GM18907 (cell line): ENCODE measurements around the gene CAMKK2.
"Not testable (repeated sequence)": the region's sequence is repeated elsewhere in the genome, so short reads cannot be mapped to it uniquely, and the experiment has no call there.

Source experiments
- ATAC-seq: cut with Tn5 transposase; IDR thresholded peaks from one replicate; pipeline ENCODE4 v1.9.1; 2021; ENCODE audit warnings: mild to moderate bottlenecking, moderate library complexity; ENCODE audit not compliant: unreplicated experiment

Gene CAMKK2

DNA sequence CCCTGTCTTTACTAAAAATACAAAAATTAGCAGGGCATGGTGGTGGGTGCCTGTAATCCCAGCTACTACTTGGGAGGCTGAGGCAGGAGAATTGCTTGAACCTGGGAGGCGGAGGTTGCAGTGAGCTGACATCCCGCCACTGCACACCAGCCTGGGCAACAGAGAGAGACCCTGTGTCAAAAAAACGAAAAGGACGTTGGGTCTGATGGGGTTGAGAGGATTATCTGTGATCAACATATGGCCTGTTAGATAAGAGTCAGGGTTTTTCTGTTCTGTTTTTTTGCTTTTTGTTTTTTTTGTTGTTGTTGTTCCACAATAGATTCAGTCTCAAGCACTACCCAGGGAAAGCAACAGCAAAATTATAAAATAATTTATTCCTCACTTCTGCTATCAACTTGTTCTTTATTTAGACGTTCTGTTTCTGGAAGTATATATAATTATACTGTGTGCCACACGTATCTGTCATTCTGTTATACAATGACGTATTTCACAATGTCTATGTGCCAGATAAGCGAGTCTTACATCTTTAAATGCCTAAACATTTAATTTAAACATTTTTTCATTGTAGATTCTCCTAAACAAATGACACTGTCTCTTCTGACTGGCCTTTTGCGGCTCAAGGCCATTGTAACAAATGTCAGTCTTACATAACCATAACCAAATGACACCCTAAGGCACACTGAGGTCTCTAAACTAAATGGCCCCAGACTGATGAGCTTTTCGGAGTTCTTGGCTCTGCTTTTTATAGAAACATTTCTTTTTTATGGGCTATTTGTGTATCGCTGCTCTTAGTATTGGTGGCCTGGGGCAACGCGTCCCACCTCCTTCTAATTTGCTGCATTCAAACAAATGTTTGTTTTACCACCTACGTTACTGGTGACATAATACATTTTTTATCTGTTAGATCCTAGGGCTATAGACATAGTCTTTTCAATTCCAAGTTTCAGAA lies 93.8 kb downstream of the CAMKK2 start:
- ATAC-seq = no peak

DNA sequence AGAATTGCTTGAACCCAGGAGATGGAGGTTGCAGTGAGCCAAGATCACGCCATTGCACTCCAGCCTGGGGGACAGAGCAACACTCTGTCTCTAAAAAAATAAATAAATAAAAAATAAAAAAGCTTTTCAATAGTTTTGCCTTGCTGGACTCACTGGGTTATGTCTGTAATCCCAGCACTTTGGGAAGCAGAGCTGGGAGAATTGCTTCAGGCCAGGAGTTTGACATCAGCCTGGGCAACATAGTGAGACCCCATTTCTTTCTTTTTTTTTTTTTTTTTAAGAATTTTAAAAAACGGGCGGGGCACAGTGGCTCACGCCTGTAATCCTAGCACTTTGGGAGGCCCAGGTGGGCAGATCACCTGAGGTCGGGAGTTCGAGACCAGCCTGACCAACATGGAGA lies 95.4 kb downstream of the CAMKK2 start:
- not testable (repeated sequence) for ATAC-seq

- no peak for ATAC-seq
Measured at GRCh38 chr12:121198949-121199348, 97.6 kb downstream of the CAMKK2 start.

- no peak for ATAC-seq
Measured at GRCh38 chr12:121196902-121197301, 99.6 kb downstream of the CAMKK2 start.

DNA sequence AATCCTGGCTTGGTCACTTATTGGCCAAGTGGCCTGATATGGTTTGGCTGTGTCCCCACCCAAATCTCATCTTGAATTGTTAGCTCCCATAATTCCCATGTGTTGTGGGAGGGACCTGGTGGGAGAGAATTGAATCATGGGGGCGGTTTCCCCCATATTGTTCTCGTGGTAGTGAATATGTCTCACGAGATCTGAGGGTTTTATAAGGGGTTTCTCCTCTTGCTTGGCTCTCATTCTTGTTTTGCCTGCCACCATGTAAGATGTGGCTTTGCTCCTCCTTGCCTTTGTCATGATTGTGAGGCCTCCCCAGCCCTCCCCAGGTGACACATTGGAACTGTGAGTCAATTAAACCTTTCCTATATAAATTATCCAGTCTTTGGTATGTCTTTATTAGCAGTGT lies 105.4 kb downstream of the CAMKK2 start:
- ATAC-seq = no peak

DNA sequence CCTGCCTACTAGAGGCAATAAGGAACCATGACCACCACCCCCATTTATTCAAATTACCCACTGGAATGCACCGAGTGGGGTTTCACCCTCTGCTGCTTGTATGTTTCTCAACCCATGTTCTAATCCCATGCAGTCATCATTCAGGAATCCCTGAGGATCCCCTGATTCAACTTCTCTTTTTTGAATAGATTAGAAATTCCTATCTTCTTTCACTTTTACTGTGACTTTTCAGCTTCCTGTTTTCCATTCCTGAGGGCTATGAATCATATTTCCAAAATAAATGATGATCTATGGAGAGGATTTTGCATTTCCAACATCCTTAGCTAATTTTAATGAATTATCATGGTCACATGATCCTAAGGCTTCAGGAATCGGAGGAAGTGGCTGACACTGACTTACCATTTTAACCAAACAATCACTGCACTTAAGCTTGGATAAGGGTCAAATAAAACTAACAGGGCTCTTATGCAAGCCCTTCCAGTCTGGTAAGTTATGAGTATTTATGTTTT lies 105.9 kb downstream of the CAMKK2 start:
- no peak for ATAC-seq

DNA sequence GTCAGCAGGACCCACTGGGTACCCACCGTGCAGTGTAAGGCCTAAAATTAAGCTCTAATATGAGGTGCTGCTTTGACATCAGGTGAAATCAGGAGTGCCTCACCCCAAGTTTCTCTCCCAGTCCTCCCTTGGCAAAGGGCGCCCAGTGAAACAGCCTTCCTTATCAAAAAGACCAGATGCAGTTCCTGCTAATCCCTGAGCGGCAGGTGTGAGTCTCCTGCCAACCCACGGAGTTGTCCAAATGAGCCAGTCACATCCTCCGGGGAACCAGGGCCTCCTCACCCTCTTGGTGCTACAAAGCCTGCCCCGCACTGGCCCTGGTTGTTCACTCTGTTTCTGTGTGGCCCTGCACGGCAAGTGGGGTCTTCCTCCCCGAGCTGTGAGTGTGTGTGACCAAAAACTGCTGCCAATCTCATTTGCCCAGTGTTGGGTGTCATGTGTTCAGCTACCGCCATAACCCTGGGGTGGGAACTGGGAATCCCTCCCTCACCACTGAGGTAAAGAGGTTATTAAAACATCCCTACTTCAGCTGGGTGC lies 106.8 kb downstream of the CAMKK2 start:
- ATAC-seq = no peak

GRCh38 chr12:121189131-121189530 lies 107.4 kb downstream of the CAMKK2 start:
- no peak for ATAC-seq

DNA sequence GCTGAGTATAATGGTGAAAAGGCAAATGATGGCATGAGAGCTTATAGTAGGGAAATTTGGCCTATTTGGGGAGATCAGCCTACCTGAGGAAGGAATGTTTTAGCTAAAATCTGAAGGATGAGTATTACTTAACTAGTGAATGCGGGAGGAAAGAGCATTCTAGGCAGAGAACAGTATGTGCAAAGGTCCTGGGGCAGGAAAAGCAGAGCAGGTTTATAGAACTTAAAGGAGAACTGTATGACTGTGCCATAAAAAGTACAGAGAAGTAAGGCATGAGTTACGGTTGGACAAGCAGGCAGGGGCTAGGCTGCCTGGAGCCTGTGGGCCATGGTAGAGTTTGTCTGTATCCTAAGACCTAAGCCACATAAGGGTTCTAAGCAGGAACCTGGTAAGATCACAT lies 108.3 kb downstream of the CAMKK2 start:
- ATAC-seq = no peak
